Ovary (tissue), 3 donors: ENCODE measurements around the gene GALNT16.

Experiments
- POLR2A ChIP-seq: fragments of 450-650 bp; IDR thresholded peaks from one replicate; pipeline ENCODE4 v1.6.1; 2017; ENCODE audit warnings: antibody characterized with exemption, mild to moderate bottlenecking, moderate library complexity
- TF ChIP-seq, protein P1 (sequence below), 3 donors: fragments of 450-650 bp in 2 of 3; fragments of 200-600 bp in 1 of 3; IDR thresholded peaks; one replicate each; pipeline versions ENCODE4 v1.5.1 to v1.8.0; 2016 to 2022; ENCODE audit warnings: antibody characterized with exemption in 3 of 3, mild to moderate bottlenecking in 1 of 3
- donor health status: DM: no; HTN: no; CAD: no.

DNA sequence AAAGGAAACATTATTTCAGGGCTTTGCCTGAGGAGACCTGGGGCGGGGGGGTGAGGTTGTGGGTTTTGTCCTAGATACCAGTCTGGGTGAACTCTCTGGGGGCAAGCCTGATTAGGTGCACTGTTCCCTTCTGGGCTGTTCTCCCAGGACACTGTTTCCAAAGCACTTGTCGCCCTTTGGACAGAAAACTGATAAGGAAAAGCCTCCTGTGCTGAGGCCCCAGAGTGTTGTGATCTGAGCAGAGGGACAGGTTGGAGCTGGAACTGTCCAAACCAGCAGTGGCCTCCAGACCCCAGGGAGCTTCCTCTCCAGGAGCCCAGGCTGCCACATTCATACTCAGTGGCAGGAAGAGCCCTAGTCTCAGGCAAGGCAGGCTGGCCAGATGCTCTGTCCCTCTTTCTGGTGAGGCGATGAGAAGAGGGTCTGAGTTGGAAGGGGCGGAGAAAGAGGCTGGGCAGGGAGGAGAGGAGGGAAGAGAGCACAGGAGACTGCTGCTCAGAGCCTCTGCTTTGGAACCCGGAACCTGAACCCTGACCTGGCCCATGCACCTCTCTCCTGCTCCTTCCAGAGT lies 1.9 kb downstream of the GALNT16 start:
- TF ChIP-seq, protein P1, sequence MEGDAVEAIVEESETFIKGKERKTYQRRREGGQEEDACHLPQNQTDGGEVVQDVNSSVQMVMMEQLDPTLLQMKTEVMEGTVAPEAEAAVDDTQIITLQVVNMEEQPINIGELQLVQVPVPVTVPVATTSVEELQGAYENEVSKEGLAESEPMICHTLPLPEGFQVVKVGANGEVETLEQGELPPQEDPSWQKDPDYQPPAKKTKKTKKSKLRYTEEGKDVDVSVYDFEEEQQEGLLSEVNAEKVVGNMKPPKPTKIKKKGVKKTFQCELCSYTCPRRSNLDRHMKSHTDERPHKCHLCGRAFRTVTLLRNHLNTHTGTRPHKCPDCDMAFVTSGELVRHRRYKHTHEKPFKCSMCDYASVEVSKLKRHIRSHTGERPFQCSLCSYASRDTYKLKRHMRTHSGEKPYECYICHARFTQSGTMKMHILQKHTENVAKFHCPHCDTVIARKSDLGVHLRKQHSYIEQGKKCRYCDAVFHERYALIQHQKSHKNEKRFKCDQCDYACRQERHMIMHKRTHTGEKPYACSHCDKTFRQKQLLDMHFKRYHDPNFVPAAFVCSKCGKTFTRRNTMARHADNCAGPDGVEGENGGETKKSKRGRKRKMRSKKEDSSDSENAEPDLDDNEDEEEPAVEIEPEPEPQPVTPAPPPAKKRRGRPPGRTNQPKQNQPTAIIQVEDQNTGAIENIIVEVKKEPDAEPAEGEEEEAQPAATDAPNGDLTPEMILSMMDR (IDR thresholded peaks at IDR 0.05), result no peak
- no peak for TF ChIP-seq POLR2A
